Hematopoietic multipotent progenitor cell treated with erythropoietin and hydrocortisone succinate and interleukin-3 and kit ligand, for 6 days (in vitro differentiated cells): ENCODE measurements around the gene NKX2-3.

Experiments used
- DNase-seq: peaks from one replicate; pipeline ENCODE4 v3.0.0-alpha.2; 2015

Gene NKX2-3

DNA sequence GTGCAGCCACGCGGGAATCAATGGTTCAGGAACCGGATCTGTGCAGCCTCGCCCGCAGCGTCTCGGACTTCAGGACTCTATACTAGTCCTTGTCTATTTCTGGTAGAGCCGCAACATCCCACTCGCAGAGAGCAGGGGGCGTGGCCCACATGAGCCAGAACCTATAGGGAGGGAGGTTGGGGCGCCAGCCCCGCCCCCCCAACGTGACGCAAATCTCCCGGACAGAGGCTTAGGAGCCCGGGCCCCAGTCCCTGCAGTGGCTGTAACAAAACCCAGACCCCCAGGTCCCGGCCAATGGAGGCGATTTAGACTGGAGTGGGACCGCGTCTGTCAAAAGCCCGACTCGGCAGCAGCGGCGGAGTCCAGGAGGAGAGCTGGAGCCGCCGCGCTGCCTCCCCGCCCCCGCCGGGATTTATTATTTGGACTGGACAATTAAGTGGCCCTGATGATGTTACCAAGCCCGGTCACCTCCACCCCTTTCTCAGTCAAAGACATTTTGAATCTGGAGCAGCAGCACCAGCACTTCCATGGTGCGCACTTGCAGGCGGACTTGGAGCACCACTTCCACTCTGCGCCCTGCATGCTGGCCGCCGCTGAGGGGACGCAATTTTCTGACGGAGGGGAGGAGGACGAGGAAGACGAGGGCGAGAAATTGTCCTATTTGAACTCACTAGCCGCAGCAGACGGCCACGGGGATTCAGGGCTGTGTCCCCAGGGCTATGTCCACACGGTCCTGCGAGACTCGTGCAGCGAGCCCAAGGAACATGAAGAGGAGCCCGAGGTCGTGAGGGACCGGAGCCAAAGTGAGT is at the start of gene NKX2-3:
NKX2-3 (plus strand) TSS at position 256 of the 809 bp plus-strand sequence; CDS start at position 446, 190 bp downstream.
- DNase-seq = peak; percentile 94

DNA sequence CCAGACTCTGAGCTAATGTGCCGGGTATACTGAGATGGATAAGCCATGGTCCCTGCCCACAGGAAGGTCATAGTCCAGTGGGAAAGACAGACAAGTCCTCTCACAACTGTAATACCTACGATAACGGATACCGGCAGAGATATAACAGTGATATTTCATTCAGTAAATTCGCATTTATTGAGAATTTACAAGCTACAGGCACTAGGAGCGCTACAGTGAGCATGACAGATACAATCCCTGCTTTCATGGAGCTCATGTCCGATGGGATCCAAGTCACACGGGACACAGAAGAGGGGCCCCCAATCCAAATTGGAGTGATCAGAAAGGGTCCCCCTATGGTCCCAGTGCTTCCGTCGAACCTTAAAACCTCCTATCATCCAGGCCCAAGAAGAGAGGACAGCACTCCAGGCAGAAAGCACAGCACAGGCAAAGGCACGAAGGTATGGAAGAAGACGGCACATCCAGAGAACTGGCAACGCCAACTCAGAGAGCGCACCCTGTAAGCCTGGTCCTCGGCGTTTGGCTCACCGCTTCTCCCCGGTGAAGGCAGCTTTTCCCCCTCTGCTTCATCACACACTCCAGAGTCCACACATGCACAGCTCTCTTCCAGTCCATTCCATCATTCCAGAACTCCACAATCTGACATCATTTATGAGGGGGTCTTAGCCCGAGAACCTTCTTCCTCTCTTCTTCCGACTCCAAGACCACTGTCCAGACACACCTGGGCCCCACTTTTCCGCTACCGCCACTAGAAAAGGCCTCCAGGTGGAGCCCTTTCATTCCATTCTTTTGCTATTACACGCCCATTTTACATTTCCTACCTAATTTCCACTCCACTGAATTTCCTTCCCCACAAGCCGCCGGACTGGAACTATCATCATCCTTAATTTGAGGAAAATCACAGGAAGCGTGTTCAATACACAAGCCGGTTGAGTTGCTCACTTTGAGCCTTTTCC is 47.8 kb upstream of the NKX2-3 start:
- DNase-seq = peak; percentile 36

GRCh38 chr10:99487125-99487807 is 45.5 kb upstream of the NKX2-3 start:
- DNase-seq = no peak

GRCh38 chr10:99489271-99489670 is 43.5 kb upstream of the NKX2-3 start:
- peak; percentile 5 for DNase-seq

DNA sequence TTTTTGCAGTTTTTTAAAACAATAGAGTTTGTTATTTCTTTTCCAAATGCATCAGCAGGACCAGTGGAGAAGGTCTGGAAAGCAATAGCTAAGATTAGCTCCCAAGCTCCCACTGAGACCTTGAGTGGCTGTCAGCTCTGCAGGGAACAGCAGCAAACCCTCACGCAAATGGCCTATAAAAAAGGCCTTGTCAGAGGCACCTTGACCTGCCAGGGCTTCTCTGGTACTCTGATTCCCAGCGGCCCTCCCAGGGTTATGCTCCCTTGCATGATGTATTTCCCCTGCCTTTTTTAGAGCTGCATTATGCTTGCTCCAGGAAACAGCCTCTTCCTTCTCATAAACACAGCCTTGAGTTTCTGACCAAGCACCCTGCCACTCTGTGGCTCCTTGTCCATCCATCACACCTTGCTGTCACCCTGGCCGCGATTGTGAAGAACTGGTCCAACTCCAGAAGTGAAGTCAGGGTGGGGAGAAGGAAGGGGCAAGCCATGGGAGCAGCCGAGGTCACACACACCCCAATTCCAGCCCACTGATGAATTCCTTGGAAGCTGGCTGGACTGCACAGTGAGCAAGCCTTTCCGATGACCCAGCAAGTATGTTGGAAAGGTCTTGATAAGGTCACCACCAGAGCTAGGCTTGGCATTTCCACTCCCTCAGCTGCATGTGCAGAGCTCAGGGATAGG is 35.3 kb upstream of the NKX2-3 start:
- DNase-seq = no peak

DNA sequence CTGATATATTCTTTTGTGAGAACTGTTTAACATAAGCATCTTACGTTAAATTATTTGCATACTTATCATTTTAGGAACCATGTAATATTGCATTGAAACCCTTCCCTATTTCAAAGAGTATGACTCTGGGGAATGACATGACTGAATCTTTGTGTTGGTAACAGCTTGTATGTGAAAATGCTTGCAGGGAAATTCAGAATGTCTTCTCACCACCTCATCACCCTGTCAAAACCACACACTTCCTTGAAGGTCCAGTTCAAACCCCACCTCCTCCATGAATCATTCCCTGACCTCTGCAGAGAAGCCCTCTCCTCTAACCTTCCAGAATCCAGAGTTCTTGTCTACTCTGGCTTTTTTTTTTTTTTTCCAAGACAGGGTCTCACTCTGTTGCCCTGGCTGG is 26.3 kb upstream of the NKX2-3 start:
- no peak for DNase-seq

GRCh38 chr10:99507265-99507664 is 25.5 kb upstream of the NKX2-3 start:
- no peak for DNase-seq

- no peak for DNase-seq
Measured at GRCh38 chr10:99513061-99513460, 19.7 kb upstream of the NKX2-3 start.

- DNase-seq = no peak
Measured at GRCh38 chr10:99519690-99520039, 13.1 kb upstream of the NKX2-3 start.

GRCh38 chr10:99520040-99520846 is 12.5 kb upstream of the NKX2-3 start:
- peak; percentile 73 for DNase-seq

GRCh38 chr10:99520847-99521764 is 11.6 kb upstream of the NKX2-3 start:
- peak; percentile 62 for DNase-seq

DNA sequence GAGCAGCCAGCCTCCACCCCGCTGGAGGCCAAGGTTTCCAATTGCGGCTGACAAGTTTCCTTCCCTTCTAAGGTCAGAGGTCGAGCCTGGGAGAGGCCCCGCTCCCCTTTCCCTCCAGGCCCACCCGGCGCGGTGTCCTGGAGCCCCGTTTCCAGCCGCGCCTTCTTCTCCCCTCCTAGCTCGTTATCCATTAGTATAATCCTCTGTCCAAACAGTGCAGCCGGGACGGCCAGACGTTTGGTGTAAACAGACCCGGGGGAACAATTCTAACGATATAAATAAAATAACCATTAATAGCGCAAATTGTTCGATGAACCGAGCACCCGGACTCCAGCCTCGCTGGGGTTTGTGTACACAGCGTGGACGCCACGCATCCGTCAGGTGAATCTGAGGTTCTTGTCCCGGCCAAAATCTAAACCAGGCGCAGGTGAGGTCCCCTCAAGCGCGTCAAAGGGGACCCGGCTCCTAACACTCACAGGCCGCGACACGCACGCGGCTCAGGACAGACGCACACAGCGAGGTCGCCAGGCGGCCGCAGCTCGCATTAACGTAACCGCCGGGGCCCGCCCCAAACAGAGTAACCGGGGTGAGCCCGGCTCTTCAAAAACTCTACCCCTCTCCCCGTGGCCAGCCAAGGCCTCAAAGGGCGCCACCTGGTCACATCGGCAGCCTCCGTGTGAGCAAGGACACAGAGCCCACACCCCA is 10.8 kb upstream of the NKX2-3 start:
- DNase-seq = no peak

DNA sequence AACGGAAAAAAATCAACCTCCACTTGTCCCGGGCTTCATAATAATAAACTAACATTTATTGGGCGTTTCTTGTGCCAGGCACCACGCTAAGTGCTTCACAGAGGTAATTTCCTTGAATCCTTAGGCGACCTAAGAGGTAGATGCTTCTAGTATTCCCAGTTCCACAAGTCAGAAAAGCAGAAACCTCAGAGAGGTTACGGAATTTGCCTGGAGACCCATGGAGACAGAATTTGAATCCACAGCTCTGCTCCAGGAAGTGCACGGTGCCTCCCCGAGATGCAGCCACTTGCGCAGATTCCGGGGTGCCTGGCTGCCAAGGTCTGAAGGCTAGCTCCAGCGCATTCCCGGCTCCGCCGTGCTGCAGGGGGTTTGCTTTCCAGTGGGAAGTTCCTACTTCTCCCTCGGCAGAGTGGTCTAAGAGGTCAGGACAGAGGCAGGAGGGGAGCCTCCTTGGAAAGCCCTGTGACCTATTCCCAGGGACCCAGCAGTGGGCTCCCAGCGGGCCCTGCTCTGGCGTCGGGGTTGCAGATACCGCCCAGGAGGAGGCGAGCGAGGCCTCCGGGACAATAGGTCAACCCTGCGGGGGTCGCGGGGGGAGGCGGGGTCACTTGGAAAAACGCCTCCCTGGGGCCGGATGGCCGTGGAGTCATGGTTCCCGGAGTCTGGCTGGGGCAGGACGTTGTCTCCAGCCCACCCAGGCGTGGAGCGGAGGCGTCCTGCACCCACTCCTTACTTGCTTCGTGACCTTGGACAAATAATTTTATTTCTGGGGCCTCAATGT is 10.1 kb upstream of the NKX2-3 start:
- no peak for DNase-seq

DNA sequence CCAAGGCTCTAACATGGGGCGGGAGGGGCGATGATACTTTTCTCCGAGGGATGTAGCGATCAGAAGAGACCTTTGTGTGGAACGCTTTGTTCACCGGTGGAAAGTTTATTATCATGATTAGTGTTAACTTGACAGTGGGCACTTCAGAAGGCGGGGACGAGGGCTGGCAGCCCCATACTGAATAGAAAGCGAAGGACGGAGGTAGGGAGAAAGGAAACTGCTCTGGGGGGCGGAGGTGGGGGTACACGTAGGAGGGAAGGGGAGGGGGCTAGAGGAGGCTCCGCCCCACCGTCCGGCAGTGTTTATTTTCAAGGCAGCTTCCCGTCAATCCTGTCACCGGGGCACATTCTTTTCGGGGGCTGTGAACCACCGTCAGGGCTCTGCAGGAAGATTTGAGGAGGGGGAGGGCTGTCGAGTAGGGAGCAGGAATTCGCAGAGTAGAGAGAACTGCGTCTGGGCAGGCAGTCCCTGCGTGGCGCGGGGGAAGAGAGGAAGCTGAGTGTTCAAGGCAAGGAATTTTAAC is 9.4 kb upstream of the NKX2-3 start:
- no peak for DNase-seq

DNA sequence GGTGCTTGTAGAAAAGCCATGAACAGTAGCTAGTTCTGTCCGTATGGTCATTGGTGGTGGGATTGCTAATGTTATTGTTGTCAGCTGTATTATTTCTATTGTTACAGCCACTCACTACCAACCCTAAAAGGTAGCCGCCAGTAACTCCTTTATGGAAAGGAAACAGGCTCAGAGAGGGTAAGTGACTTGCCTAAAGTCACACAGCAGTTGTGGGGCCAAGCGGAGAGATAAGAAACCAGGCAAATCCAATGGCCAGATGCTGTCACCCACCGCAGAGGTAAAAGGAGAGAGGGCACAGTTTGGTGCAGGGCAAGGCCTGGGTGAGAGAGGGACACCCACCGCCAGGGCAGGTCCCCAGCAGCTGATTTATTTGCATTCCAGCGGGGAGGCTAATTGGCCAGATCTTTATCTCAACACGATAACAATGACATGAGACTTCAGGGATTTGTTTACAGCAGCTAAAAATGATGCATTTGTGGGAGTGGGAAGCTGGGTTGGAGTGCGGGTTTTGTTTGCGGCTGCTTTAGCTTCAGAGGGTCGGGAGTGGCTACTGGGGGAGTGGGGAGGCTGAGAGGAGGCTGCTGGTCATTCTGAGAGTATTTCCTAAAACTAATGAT is 8.6 kb upstream of the NKX2-3 start:
- DNase-seq = no peak

DNA sequence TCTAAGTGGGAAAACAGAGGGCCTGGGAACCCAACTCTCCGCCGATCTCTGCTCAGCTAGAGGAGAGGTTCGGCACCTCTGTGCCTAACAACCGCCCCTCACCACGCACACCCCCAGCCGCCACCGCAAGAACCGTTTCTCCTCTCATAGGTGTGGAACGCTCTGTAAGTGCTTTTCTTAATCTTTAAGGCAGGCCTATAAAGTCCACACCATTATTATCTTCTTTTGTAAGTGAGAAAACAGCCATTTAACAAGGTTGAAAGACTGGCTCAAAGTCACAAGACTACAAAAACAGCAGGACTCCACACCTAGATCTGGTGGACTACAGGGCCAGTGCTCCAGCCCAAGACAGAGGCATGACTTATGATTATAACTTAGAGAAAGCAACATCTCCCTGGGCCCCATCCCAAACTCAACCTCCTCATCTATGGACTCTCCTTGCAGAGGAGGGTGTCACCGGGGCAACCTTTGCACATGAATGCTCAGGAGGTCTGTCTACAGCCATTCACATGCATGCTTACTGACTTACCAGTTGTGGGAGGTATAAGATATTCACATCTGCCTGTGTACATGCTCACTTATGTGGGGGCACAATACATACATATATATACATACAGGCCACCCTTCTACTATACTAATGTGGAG is 7.9 kb upstream of the NKX2-3 start:
- DNase-seq = no peak

DNA sequence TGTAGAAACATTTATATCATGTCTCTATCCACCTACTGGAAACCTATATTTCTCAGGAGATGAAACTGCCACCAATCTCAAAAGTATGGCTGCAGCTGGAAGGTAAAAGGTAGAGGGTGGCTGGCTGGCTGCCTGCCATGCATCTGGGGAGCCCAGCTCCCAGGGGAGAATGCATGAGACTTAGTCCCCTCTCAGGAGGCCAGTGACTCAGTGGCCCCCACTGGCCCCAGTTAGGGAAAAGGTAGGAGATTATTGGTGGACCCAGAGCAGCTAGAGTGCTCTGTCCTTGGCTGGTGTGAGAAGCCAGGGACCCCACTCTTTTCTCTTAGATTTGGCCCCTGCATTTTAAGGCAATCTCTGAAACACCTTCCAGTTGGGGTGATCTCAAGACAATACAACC is 6.8 kb upstream of the NKX2-3 start:
- no peak for DNase-seq
